K562 (cell line): ENCODE data around the gene CACNA1A. TPM values are rescaled to one million over a fixed set of nuclear protein-coding genes. Genes with fewer than 3 reads are reported as not detected.

Source experiments
- CREM ChIP-seq: IDR thresholded peaks from 2 replicates; pipeline ENCODE4 v1.6.1; 2014; ENCODE audit warnings: antibody characterized with exemption, low read depth
- CTBP1 ChIP-seq: fragments of 450-650 bp; IDR thresholded peaks from 2 replicates; pipeline ENCODE4 v1.6.1; 2016; ENCODE audit warnings: borderline replicate concordance
- CXXC5 ChIP-seq: fragments of 250-450 bp; sonication (Bioruptor Pico); IDR thresholded peaks from 2 replicates; pipeline ENCODE4 v1.8.0; 2022; ENCODE audit warnings: inconsistent platforms, mild to moderate bottlenecking, moderate library complexity
- DMBX1 ChIP-seq: fragments of 250-450 bp; sonication (Bioruptor Pico); IDR thresholded peaks from 2 replicates; pipeline ENCODE4 v1.8.0; 2022; ENCODE audit warnings: inconsistent platforms, mild to moderate bottlenecking, moderate library complexity, borderline replicate concordance
- DPF2 ChIP-seq: fragments of 450-650 bp; IDR thresholded peaks from 2 replicates; pipeline ENCODE4 v1.6.1; 2016
- ESRRA ChIP-seq: fragments of 450-650 bp; IDR thresholded peaks from 2 replicates; pipeline ENCODE4 v1.6.1; 2014; ENCODE audit warnings: low read depth, mild to moderate bottlenecking, moderate library complexity, borderline replicate concordance
- FOSL1 ChIP-seq: fragments of 200-800 bp; sonication (Bioruptor generic); conservative IDR thresholded peaks from 2 replicates; pipeline ENCODE4 v1.6.1; 2016; ENCODE audit warnings: missing genetic modification characterization, missing compliant biosample characterization
- KDM1A ChIP-seq, 2 experiments: fragments of 450-650 bp; IDR thresholded peaks; 2 replicates each; pipeline ENCODE4 v1.6.1; 2016; ENCODE audit warnings: mild to moderate bottlenecking in 2 of 2
- MEIS2 ChIP-seq: fragments of 450-650 bp; IDR thresholded peaks from 2 replicates; pipeline ENCODE4 v1.6.1; 2014; ENCODE audit warnings: mild to moderate bottlenecking; ENCODE audit not compliant: partially characterized antibody
- MNT ChIP-seq, 2 experiments: fragments of 450-650 bp; conservative IDR thresholded peaks; 2 replicates each; pipeline ENCODE4 v1.6.1; 2017; ENCODE audit warnings: mild to moderate bottlenecking in 2 of 2, moderate library complexity in 2 of 2
- MTA3 ChIP-seq: fragments of 450-650 bp; formaldehyde crosslinking; IDR thresholded peaks from 2 replicates; pipeline ENCODE4 v1.6.1; 2017; ENCODE audit warnings: mild to moderate bottlenecking, borderline replicate concordance
- MYC ChIP-seq, 2 experiments: fragments of 250-450 bp in 1 of 2; sonication (Bioruptor Pico) in 1 of 2; IDR thresholded peaks; 2 replicates each; pipeline versions ENCODE4 v1.5.1 to v1.6.1; 2012 to 2021; ENCODE audit warnings: low read depth in 2 of 2, borderline replicate concordance in 1 of 2, improper control_type of control experiment in 1 of 2, low read length in 1 of 2, mild to moderate bottlenecking in 1 of 2, moderate library complexity in 1 of 2
- RCOR1 ChIP-seq, 2 experiments: IDR thresholded peaks; 2 replicates each; pipeline ENCODE4 v1.6.1; 2012; ENCODE audit warnings: low read depth in 2 of 2, low read length in 2 of 2, borderline replicate concordance in 1 of 2, improper control_type of control experiment in 1 of 2
- SOX6 ChIP-seq: fragments of 450-650 bp; IDR thresholded peaks from 2 replicates; pipeline ENCODE4 v1.6.1; 2014; ENCODE audit warnings: mild to moderate bottlenecking
- TEAD4 ChIP-seq, 2 experiments: sonication (generic) in 1 of 2; formaldehyde crosslinking in 1 of 2; IDR thresholded peaks; 2 replicates each; pipeline versions ENCODE4 v1.6.1 to v1.8.0; 2012 to 2022; ENCODE audit warnings: borderline replicate concordance in 1 of 2, inconsistent platforms in 1 of 2, low read length in 1 of 2, mild to moderate bottlenecking in 1 of 2, missing genetic modification reagents in 1 of 2
- VEZF1 ChIP-seq: fragments of 200-800 bp; sonication (Bioruptor generic); IDR thresholded peaks from 2 replicates; pipeline ENCODE4 v1.6.1; 2017; ENCODE audit warnings: missing genetic modification characterization, missing compliant biosample characterization
- ZEB2 ChIP-seq: fragments of 450-650 bp; IDR thresholded peaks from 2 replicates; pipeline ENCODE4 v1.6.1; 2016
- ZFX ChIP-seq: sonication (generic); formaldehyde crosslinking; IDR thresholded peaks from 2 replicates; pipeline ENCODE4 v1.8.0; 2022; ENCODE audit warnings: mild to moderate bottlenecking, missing genetic modification reagents, moderate library complexity
- ZNF75A ChIP-seq: fragments of 450-650 bp; formaldehyde crosslinking; IDR thresholded peaks from 2 replicates; pipeline ENCODE4 v1.4.0; 2020; ENCODE audit warnings: mild to moderate bottlenecking
- polyA plus RNA-seq, 8 experiments: library from polyadenylated mRNA; depleted of rRNA in 4 of 8; stranded (reverse) in 5 of 8; unstranded in 3 of 8; fragments of >200 nt; fragmentation: Nextera tagmentation in 2 of 8; fragmentation: Illumina TruSeq in 1 of 8; extraction: Ambion mirVana in 2 of 8; extraction: Trizol in 1 of 8; gene quantifications; 2 replicates each; pipeline versions ENCODE4 v1.2.1 to v1.2.3, GENCODE V29; 2011 to 2014; ENCODE audit warnings: inconsistent platforms in 1 of 8, missing spikeins in 1 of 8
- total RNA-seq, 7 experiments: library from RNA; depleted of rRNA in 6 of 7; stranded (reverse); fragments of >200 nt in 6 of 7; fragmentation: Illumina TruSeq in 2 of 7; extraction: Trizol in 2 of 7; gene quantifications; 2 replicates each; pipeline versions ENCODE4 v1.2.1 to v1.2.3, GENCODE V29; 2011 to 2021; ENCODE audit warnings: low replicate concordance in 1 of 7
- TF ChIP-seq, protein P1 (sequence below): fragments of 250-450 bp; sonication (Bioruptor Pico); IDR thresholded peaks from 2 replicates; pipeline ENCODE4 v1.5.0; 2022; ENCODE audit warnings: mild to moderate bottlenecking

CACNA1A gene
- total and polyA plus RNA-seq, 9 of the 15 experiments (the other 6 are each of a cell fraction or from before 2014, with no cell fraction given) = 0.03 to 0.20 (median 0.09) TPM; not detected in 1

GRCh38 chr19:13172346-13173138 lies 333.7 kb downstream of the CACNA1A start (continued):
- TF ChIP-seq TEAD4 (IDR thresholded peaks at IDR 0.05; ENCODE audit: low read length) = 0 out of 2 replicates have a peak, but pooled peaks have one; percentile 27
- TF ChIP-seq TEAD4 (CRISPR knock-in tag; IDR thresholded peaks at IDR 0.05; ENCODE audit: borderline replicate concordance) = no peak
- 0 out of 2 replicates have a peak, but pooled peaks have one; percentile 36 for TF ChIP-seq ESRRA
- TF ChIP-seq CTBP1 = peak; percentile 99
- no peak for TF ChIP-seq ZNF75A (CRISPR knock-in tag)
- peak; percentile 11 for TF ChIP-seq MEIS2
- TF ChIP-seq, protein P1, sequence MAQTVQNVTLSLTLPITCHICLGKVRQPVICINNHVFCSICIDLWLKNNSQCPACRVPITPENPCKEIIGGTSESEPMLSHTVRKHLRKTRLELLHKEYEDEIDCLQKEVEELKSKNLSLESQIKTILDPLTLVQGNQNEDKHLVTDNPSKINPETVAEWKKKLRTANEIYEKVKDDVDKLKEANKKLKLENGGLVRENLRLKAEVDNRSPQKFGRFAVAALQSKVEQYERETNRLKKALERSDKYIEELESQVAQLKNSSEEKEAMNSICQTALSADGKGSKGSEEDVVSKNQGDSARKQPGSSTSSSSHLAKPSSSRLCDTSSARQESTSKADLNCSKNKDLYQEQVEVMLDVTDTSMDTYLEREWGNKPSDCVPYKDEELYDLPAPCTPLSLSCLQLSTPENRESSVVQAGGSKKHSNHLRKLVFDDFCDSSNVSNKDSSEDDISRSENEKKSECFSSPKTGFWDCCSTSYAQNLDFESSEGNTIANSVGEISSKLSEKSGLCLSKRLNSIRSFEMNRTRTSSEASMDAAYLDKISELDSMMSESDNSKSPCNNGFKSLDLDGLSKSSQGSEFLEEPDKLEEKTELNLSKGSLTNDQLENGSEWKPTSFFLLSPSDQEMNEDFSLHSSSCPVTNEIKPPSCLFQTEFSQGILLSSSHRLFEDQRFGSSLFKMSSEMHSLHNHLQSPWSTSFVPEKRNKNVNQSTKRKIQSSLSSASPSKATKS (CRISPR knock-in tag) = no peak
- peak; percentile 58 for TF ChIP-seq CXXC5
- TF ChIP-seq VEZF1 (CRISPR knock-in tag) = peak; percentile 37; the same call in 1 of the 2 replicates
- TF ChIP-seq SOX6 = peak; percentile 52; the same call in 1 of the 2 replicates
- peak in 1 of 2 experiments; percentile 95; a peak in 2 of 4 replicates for TF ChIP-seq RCOR1 (IDR thresholded peaks at IDR 0.05; ENCODE audit: borderline replicate concordance in 1 of 2, low read depth in 2 of 2, low read length in 2 of 2)
- no peak for TF ChIP-seq ZFX (CRISPR knock-in tag)
- peak; percentile 53; the same call in 1 of the 2 replicates for TF ChIP-seq ZEB2
- 0 out of 2 replicates have a peak, but pooled peaks have one; percentile 5 for TF ChIP-seq CREM
- TF ChIP-seq MYC (IDR thresholded peaks at IDR 0.05; ENCODE audit: low read depth, low read length) = peak; percentile 67
- TF ChIP-seq MYC (CRISPR knock-in tag; IDR thresholded peaks at IDR 0.05; ENCODE audit: borderline replicate concordance, low read depth) = no peak
- 0 out of 2 replicates have a peak, but pooled peaks have one; percentile 34 for TF ChIP-seq MTA3
- TF ChIP-seq DPF2 = peak; percentile 74
- TF ChIP-seq MNT (conservative IDR thresholded peaks at IDR 0.05) = peak in 1 of 2 experiments; percentile 53; a peak in 2 of 4 replicates
- no peak for TF ChIP-seq DMBX1 (CRISPR knock-in tag)
- TF ChIP-seq FOSL1 (tag) = peak; percentile 89
- peak; percentile 70 to 76; a peak in 3 of 4 replicates for TF ChIP-seq KDM1A (IDR thresholded peaks at IDR 0.05)
